SK-N-MC (cell line): ENCODE measurements around the gene MLANA.

Source experiments
- EZH2 ChIP-seq: fragments of 200-600 bp; sonication (generic); IDR thresholded peaks from one replicate; pipeline ENCODE4 v1.6.1; 2017; ENCODE audit warnings: antibody characterized with exemption
- POLR2AphosphoS5 ChIP-seq: IDR thresholded peaks from 2 replicates; pipeline ENCODE4 v1.6.1; 2012; ENCODE audit warnings: mild to moderate bottlenecking, low read depth, low read length, borderline replicate concordance

DNA sequence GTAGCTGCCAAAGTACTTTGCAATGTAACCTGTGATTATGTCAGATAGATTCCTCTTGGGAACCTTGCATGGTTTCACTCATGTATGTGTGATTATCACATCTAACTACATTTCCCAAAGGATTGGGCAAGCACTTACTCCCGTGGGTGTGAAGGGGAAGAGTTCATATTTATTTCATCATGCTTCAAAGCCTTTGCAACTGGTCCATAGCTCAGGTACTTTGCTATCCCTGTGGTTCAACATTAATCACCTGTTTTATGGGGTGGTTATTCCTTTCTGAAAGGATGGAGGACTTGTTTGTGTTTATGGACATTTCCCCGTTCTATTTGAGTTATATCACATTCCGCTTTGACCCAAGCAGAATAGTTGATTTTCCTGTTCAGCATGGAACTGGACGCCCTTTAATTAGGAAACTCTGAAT is 44.2 kb upstream of the MLANA start:
- TF ChIP-seq POLR2AphosphoS5 (no peak), EZH2 (no peak)
